Ramos (cell line): ENCODE data around the gene MAP3K12.

Experiments used
- in situ Hi-C: fragments of 300-500 bp; cut with MboI; formaldehyde crosslinking; loops from one replicate; pipeline ENCODE4 v1.14.3; 2022; ENCODE audit warnings: low sequenced_read_pairs; ENCODE audit not compliant: unreplicated experiment

The MAP3K12 gene

DNA sequence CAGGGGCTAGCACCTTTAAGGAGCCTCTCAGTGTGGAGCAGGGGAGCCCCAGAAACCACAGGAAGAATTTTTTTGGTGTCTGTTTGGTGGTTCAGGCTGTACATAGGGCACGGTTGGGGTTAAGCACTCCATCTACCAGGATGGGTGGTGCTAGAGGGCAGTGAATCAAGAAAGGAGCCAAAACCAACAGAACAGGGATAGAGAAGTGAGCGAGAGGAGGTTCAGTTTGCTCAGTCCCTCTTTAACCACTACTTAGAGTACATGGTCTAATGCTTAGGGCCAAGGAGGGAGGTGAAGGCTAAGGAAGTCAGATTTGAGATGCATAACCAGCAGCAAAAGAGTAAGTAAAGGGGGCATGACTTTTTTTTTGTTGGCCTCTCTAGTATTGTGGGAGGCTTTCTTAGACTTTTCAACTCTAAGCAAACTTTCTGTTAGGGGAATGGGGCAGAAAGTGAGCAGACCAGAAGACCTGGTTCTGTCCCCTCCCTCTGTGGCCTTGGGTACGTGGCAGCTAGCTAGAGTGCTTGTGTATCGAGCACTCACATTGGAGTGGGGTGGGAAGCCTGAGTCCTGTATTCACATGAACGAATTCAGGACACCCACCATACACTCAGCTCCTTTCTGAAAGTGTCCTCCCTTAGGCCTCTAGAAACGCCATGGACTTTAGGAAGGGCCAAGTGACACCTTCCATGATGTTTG is 14.6 kb upstream of the MAP3K12 start:
- in situ Hi-C loops, result no loop called here

DNA sequence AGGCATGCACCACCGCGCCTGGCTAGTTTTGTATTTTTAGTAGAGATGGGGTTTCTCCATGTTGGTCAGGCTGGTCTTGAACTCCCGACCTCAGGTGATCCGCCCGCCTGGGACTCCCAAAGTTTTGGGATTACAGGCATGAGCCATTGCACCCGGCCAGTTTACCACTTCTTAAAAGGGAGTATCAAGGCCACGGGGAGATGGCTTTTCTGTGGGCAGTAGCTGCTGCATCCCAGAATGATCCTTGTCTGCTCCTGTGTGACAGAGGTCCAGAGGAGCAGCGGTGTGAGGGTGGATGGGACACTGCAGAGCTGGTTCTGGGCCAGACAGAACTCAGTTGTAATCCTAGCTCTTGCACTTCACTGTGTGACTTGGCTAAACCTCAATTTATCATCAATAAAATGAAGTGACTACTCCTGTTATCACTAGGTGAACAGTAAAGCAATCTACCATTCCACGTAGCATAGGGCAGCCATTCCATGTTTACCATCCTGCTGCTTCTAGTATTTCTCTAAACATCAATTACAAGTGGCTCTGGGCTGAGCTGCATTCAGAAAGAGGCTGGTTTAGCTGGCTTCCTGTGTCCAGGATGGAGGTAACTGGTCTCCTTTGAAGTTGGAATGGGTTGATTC is 11.0 kb upstream of the MAP3K12 start:
- in situ Hi-C loops, result no loop called here

DNA sequence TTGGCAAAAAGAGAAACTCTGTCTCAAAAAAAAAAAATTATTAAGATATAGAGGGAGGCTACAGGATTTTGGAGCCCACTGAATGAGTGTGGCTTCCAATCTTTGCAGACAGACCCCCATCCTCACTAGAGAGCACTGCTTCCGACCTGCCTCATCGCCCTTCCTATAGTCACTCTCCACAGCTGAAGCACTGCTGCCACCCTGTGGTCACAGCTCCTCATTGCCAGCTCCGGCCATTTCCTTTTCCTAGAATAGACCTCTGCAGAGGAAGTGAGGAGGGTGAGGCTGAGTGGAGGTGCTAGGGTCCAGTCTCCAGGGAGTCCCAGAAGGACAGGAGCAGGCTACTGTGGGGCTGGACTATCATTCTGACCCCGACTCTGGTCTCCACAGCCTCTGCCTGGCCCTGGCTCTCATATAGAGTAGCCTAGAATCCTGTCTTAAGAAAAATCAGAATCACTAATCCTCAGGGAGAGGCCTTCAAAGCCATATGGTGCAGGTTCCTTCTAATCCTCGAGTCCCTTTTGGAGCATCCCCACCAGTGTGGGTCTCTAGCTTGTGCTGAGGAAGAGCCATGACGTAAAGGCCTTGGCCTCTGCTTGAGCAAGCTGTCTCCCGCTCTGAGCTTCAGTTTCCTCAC is 9.4 kb upstream of the MAP3K12 start:
- in situ Hi-C loops, result loop anchor here (5.0 kb wide), 1 partner anchor 161 kb away; no protein-coding TSS in a partner anchor

DNA sequence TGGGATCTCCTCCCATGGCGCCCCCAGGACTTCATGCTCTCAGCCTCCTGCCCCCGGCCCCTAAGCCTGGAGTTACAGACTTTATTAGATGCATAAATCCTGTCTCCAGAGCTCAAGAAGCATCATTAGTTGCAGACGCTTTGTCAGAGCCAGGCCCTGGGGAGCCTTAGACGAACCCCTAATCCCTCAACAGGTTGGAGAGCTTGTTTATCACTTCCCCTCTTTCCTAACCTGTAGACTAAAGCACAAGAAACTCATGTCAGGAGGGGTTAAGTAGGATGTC is 8.3 kb upstream of the MAP3K12 start:
- in situ Hi-C loops, result loop anchor here (5.0 kb wide), 1 partner anchor 160 kb away; no protein-coding TSS in a partner anchor

DNA sequence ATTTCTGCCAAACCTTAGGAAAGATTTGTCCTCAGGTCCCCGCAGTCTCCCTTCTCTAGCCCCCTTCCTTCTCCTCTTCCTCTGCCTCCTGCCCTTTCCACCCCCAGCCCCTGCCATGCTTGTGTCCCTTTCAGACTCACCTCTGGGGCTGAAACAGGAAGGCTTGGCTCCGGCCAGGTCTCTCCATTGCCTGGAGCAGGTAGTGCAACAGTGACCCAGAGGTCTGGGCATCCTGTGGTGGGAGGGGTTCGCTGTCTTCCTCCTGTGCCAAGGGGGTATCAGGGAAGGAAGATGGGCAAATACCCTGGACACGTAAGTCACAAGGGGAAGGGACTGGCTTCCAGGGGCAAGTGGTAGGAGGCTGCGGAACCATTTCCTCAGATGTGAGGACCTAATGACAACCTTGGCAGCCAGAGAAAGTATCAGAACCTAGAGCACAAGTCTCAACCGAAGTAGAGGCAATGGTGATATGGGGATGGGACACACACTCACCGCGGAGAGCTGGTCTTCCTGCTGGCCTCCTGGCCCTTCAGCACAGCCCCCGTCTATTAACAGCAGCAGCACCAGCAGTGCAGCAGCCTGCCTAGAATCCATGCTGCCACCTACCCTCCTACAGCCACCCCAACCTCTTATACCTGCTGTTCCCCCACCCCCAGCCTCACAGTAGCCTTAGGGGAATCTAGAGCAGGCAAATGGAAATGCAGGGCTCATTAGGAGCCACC is 7.8 kb upstream of the MAP3K12 start, which contains the start of gene NPFF:
NPFF (minus strand) TSS at position 604 of the 722 bp plus-strand sequence; CDS start at position 594, 10 bp downstream.
- in situ Hi-C loops, result loop anchor here (5.0 kb wide), 1 partner anchor 160 kb away; no protein-coding TSS in a partner anchor

DNA sequence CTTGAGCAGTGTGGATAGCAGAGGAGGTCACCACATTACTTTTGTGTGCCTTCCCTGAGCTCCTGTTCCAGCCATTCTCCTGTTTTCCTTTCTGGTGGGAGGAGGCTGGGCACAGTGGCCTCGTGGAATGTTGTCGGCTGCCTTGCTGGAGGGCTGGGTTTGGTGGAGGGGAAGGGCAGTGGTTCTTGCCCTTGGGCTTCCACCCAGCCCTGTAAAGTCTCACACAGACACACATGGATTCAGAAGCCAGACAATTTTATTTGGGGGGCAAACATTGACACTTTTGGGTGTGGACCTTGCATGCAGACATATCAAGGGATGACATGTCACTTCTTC is 7.2 kb upstream of the MAP3K12 start:
- in situ Hi-C loops, result loop anchor here (5.0 kb wide), 1 partner anchor 159 kb away; no protein-coding TSS in a partner anchor

DNA sequence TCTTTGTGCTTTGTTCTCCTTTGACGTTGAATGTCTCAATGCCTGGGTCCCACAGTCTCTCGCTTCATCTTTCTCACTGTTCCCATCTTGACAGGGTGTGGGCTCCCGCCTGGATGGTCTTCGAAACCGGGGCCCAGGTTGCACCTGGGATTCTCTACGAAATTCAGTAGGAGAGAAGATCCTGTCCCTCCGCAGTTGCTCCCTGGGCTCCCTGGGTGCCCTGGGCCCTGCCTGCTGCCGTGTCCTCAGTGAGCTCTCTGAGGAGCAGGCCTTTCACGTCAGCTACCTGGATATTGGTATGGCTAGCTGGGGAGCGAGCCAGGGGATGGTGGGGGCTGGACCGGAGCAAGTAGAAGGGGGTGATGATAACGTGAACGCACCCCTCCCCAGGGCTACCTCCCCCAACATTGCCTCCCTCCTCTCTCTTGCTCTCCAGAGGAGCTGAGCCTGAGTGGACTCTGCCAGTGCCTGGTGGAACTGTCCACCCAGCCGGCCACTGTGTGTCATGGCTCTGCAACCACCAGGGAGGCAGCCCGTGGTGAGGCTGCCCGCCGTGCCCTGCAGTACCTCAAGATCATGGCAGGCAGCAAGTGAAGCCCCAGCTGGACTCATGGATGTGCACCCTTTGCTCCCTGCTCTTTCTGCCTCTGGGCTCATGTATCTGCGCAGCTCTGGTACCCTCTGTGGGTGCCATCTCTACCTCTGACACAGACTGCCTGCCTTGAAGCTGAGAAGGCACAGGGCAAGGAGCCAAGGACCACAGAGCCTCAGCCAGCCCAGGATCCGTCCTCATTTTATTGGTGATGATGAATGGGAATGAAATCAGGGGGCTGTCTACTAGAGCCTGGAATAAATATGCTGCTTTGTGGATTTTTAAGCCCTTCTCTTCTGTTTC is 6.5 kb upstream of the MAP3K12 start:
- in situ Hi-C loops, result loop anchor here (5.0 kb wide), 1 partner anchor 159 kb away; no protein-coding TSS in a partner anchor

DNA sequence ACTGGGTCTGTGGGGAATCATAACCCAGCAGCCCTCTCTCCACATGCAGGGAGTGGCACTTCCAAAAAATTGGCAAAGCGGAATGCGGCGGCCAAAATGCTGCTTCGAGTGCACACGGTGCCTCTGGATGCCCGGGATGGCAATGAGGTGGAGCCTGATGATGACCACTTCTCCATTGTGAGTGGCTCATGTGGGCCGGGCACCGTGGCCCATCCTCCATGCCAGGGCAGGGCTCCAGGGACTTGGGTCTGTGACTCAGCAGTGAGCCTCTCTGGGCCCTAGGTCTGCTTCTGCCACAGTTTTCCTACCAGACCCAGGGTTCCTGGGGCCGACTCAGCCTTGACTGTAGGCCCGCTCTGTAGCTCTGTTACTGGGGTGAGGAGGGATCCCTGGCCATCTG is 5.8 kb upstream of the MAP3K12 start:
- in situ Hi-C loops, result loop anchor here (5.0 kb wide), 1 partner anchor 158 kb away; no protein-coding TSS in a partner anchor

DNA sequence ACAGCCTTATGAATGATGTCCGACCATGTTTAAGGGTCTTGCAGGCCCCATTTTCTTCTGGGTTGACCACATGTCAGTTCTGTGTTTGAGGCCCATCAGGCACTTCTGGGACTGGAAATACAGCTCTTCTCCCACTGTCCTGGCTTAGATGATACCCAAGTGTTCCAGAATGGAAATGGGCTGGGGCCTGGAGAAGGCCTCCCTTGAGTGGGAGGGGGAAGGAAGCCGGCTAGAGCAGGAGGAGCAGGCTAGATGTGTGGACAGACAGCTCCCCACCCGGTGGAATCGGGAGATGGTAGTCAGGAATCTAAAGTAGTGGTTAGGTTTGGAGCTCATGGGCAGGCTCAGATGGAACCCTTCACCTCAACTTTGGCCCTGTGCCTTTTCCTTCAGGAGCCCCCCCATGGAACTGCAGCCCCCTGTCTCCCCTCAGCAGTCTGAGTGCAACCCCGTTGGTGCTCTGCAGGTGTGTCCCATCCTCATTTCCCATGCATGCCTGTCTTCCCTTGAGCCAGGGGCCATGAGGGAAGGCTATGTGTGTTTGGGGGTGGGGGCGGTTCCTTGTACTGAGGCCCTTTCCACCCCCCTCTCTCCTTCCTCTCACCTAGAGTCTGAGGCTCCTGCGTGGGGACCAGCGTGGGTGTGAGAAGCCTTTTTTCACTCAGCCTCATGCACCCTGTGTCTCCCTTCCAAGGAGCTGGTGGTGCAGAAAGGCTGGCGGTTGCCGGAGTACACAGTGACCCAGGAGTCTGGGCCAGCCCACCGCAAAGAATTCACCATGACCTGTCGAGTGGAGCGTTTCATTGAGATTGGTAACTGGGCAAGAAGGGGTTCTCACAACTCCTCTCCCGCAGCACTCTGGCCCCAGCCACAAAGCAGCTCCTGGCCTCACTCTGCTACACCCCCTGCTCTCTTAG is 5.0 kb upstream of the MAP3K12 start:
- in situ Hi-C loops, result no loop called here

DNA sequence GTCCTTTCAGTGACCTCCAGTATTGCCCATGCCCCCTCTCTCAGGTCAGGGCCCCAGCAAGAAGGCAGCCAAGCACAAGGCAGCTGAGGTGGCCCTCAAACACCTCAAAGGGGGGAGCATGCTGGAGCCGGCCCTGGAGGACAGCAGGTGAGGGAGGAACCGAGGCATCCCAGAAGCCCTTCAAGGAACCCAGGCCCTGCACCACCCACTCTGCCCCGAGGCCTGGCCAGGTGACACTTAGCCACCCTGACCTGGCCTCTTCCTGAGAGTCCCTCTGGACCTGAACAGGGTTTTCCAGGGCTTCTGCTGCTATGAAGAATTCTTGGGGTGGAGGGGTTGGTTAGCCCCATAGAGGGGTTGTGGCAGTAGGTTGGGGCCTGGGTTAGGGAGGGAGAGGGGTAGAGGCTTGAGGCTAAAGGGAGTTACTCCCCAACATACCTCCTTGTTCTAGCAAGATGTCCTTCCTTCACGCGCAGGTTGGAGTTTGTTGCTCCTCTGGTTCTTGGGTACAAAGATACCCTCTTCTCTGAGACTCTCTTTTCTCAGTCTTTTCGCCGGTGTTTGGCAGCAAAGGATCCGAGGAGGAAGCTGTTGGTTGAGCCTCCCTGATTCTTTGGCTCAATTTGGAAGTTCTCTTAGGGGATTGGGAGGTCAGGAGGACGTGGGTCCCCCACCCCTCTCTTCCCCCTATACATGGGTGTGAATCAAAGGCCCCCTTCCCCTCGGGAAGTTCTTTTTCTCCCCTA is 3.9 kb upstream of the MAP3K12 start:
- in situ Hi-C loops, result no loop called here

DNA sequence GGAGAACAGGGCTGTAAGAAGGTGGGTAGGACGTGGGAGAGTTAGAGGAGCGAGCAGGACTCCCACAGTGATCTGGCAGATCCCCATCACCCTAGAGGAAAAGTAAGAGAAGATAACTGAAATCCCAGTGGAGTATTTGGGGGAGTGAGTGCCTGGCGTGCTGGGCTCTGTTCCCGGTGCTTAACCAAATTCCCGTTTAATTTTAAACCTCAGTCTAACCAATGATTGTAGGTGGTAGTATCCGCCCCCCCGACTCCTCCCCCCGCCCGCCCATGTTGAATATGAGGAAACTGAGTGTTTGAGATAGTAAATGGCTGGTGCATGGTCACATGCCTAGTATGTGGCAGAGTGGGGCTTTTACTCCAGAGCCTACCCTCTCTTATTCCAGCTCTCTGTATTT is 3.1 kb upstream of the MAP3K12 start:
- in situ Hi-C loops, result no loop called here

DNA sequence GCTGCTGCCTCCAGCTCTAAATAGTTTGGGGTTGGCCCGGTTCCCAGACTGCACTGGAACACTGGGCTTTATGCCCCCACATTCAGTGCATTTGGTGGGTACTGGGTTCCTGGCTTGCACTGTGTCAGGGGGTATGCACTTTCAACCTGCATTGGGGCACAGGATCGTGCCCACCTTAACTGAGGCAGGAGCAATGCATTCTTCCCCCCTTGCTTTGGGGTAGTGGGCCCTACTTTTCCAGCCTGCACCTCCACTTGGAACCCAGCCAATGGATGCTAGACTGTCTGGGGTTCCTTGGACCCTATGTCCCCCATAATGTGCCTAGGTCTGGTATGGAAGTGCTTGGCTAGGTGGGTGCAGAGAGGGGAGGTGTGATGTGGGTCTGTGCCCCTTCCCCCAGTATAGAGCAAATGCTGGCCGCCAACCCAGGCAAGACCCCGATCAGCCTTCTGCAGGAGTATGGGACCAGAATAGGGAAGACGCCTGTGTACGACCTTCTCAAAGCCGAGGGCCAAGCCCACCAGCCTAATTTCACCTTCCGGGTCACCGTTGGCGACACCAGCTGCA is 2.4 kb upstream of the MAP3K12 start:
- in situ Hi-C loops, result no loop called here

DNA sequence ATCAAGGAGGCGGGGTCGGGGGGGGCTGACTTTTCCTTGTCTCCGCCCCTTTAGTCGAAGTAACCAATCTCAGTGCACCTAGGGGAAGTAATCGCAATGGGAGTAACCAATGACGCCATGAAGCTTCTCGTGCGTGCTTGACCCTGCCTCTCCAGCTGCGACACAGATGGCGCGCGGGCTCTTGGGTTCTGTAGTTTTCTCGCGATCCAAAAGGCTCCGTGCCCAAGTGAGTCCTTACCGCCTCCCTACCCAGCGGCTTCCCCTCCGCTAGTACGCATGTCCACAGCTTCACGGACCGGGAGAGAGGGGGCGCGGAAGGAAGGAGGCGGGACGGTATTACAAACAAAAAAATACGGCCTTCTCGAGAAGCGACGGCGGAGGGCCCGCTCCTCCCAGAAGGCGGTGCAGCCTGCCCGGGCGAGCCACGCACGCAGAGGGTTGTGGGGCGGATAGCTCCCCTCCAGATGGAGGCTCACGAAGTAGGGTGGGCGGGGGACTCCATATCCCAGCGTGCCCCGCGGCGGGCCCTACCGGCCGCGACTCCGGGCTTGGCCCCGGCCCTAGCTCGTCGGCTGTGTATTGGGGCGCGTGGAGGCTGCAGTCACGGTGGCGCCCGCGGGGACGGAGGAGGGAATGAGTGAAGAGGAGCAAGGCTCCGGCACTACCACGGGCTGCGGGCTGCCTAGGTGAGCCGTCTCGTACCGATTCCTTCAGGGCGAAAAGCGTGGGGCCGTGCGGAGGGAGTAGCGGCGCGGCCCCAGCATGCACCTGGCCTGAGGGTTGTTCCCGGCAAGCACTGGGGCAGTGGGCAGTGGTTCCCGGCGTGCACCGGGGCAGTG is 1.7 kb upstream of the MAP3K12 start, which contains the start of gene TARBP2:
TARBP2 (plus strand) TSS at position 508 of the 839 bp plus-strand sequence; CDS start at position 634, 126 bp downstream.
- in situ Hi-C loops, result no loop called here

DNA sequence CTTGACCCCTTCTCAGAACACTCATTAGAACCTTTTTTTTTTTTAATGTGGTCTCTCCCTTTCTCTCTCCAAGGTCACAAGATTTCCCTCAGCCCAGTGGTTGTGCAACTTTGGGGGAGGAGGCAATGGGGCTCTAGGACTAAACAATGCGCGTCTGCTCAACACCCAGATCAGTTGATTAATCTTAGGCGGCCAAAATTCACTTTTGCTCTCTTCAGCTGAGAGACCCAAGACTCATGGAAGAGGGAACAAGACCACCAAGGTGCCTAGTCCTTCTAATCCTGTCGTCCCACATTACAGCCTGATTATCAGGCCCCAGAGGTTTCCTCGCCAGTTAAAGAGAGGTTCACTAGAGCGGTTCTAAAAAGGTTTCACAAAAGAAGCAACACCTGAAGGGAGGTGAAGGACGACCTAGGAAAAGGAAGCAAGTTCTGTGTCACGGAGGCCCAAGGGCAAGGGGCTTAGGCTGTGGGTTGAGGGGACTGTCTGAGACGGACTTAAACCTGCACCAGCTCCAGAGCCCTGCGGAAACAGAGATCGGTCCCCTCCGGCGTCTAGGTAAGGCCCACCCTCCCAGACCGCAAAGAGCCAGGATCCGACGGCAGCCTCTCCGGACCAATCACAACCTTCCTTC is 1.0 kb upstream of the MAP3K12 start:
- in situ Hi-C loops, result no loop called here

DNA sequence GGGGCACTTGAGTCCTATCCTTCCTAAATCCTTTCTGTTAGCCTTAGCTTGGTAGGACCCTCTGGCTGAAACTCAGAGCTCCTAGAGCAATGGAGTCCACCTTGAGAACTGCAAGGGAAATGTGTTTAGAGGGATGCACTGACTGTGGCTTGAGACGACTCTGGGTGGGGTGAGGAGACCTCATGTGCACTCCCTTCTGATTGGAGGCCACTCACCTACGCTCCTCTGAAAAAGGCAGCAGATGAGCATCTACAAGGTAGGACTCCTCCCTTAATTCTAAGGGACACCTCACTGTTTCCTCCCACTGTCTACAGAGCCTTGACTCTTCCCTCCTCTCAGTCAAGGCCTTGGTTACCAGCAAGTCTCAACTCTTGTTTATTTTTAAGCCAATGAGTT is 1.0 kb downstream of the MAP3K12 start:
- in situ Hi-C loops, result no loop called here

DNA sequence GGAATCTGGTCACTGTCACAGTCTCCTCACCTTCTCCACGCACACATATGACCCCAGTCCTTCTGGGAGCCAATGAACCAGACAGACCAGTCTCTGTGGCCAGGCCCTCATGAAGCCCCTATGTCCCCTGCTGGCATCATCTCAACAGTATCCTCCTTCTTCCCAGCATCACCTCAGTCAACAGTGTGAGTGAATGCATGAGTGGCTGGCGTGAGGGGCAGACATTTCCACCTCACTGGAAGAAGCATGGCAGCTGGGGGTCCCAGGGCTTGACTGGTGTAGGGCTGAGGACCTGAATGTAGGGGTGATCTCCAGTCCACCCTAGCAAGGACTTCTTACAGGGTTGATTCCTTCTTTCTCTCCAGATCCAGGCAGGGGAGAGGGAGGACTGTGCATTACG is 1.8 kb downstream of the MAP3K12 start:
- in situ Hi-C loops, result no loop called here

DNA sequence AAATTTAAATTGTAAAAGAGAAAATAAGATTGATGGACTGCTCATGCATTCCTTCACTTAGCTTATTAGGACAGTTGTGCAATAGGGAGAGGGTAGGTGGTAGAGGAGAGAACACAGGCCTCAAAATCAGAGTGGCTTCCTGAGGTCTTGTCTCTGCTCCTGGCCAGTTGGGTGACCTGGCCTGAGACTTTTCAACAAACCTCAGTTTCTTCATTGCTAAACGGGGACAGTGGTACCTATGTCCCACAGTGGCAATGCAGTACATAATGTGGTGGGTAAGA is 2.6 kb downstream of the MAP3K12 start:
- in situ Hi-C loops, result no loop called here
